BLaER1 treated with 17β-estradiol and CSF1 and Interleukin-3, amounts not matched to agents 10 nM and 100 nM (cell line): Measurements from ENCODE around the gene EMILIN3.
A peak's percentile ranks its signal among the peaks of the same experiment; 100 is the strongest.

ENCODE experiments used
- H3K27ac ChIP-seq, 11 experiments: shearing (Covaris generic); formaldehyde crosslinking; 2 replicates each; pipeline ENCODE4 v1.8.1; 2022
- H3K27me3 ChIP-seq, 11 experiments: shearing (Covaris generic); formaldehyde crosslinking; 2 replicates each; pipeline ENCODE4 v1.8.1; 2022
- H3K36me3 ChIP-seq, 11 experiments: shearing (Covaris generic); formaldehyde crosslinking; 2 replicates each; pipeline ENCODE4 v1.8.1; 2022
- H3K4me1 ChIP-seq, 10 experiments: shearing (Covaris generic); formaldehyde crosslinking; 2 replicates each; pipeline ENCODE4 v1.8.1; 2022
- H3K4me2 ChIP-seq, 11 experiments: shearing (Covaris generic); formaldehyde crosslinking; 2 replicates each; pipeline ENCODE4 v1.8.1; 2022
- H3K4me3 ChIP-seq, 10 experiments: shearing (Covaris generic); formaldehyde crosslinking; 2 replicates each; pipeline ENCODE4 v1.8.1; 2022
- H3K9ac ChIP-seq, 11 experiments: shearing (Covaris generic); formaldehyde crosslinking; 2 replicates each; pipeline ENCODE4 v1.8.1; 2022
- H3K9me3 ChIP-seq, 11 experiments: shearing (Covaris generic); formaldehyde crosslinking; replicated peaks in 1 of 11; 2 replicates each; pipeline ENCODE4 v1.8.1; 2022
- H4K20me1 ChIP-seq, 11 experiments: shearing (Covaris generic); formaldehyde crosslinking; 2 replicates each; pipeline ENCODE4 v1.8.1; 2022
- Cebpa-rat ChIP-seq, 11 experiments: shearing (Covaris generic); IDR thresholded peaks; 2 replicates each; pipeline ENCODE4 v1.8.1; 2022

EMILIN3 gene

GRCh38 chr20:41347523-41348429, 18.8 kb downstream of the EMILIN3 start:
- Histone ChIP-seq H3K9ac (no peak overlapping the region), H3K36me3 (no peaks in the 10 kb centered on the region), H3K27ac (no peak overlapping the region), H3K9me3 (no peaks in the 10 kb centered on the region), H3K4me1 (peaks cover 0 to 10% (median 7%) of the 10 kb centered on the region in 10 experiments; a peak in 5 of 20 replicates), H3K27me3 (no peaks in the 10 kb centered on the region), H4K20me1 (no peaks in the 10 kb centered on the region), H3K4me2 (peak overlapping the region in 3 of 11 experiments; percentile 10 to 21 (median 11); a peak in 1 of 22 replicates), H3K4me3 (no peak overlapping the region)
- no peak for TF ChIP-seq Cebpa-rat (IDR thresholded peaks at IDR 0.05)

- H3K4me1 ChIP-seq, result peaks cover 0 to 10% (median 7%) of the 10 kb centered on the region in 10 experiments; a peak in 5 of 20 replicates
- H4K20me1 ChIP-seq, result no peaks in the 10 kb centered on the region
- H3K9me3 ChIP-seq, result no peaks in the 10 kb centered on the region
- H3K27ac ChIP-seq, result no peak overlapping the region
- no peak overlapping the region for H3K9ac ChIP-seq
- H3K36me3 ChIP-seq, result no peaks in the 10 kb centered on the region
- no peak overlapping the region for H3K4me2 ChIP-seq
- TF ChIP-seq Cebpa-rat (IDR thresholded peaks at IDR 0.05), result no peak
- H3K27me3 ChIP-seq, result no peaks in the 10 kb centered on the region
- H3K4me3 ChIP-seq, result no peak overlapping the region
These were observed 20.9 kb downstream of the EMILIN3 start for GRCh38 chr20:41345729-41346067.

GRCh38 chr20:41344938-41345728, 21.5 kb downstream of the EMILIN3 start:
- no peak overlapping the region for H3K4me2 ChIP-seq
- no peak for TF ChIP-seq Cebpa-rat (IDR thresholded peaks at IDR 0.05)
- H3K9ac ChIP-seq, result no peak overlapping the region
- H3K27ac ChIP-seq, result no peak overlapping the region
- no peaks in the 10 kb centered on the region for H3K27me3 ChIP-seq
- H3K9me3 ChIP-seq, result no peaks in the 10 kb centered on the region
- H3K4me1 ChIP-seq, result peaks cover 0 to 16% (median 7%) of the 10 kb centered on the region in 10 experiments; a peak in 13 of 20 replicates
- H3K4me3 ChIP-seq, result no peak overlapping the region
- H3K36me3 ChIP-seq, result no peaks in the 10 kb centered on the region
- H4K20me1 ChIP-seq, result no peaks in the 10 kb centered on the region

- no peak overlapping the region for H3K27ac ChIP-seq
- no peak for TF ChIP-seq Cebpa-rat (IDR thresholded peaks at IDR 0.05)
- H3K27me3 ChIP-seq, result peaks cover 0 to 3% (median 0%) of the 10 kb centered on the region in 11 experiments; a peak in 1 of 22 replicates
- peaks cover 0 to 22% (median 13%) of the 10 kb centered on the region in 10 experiments; a peak in 15 of 20 replicates for H3K4me1 ChIP-seq
- no peaks in the 10 kb centered on the region for H4K20me1 ChIP-seq
- H3K4me2 ChIP-seq, result no peak overlapping the region
- no peaks in the 10 kb centered on the region for H3K36me3 ChIP-seq
- no peaks in the 10 kb centered on the region for H3K9me3 ChIP-seq
- no peak overlapping the region for H3K4me3 ChIP-seq
- H3K9ac ChIP-seq, result no peak overlapping the region
These were observed 22.1 kb downstream of the EMILIN3 start for GRCh38 chr20:41344477-41344876.

- H4K20me1 ChIP-seq, result no peaks in the 10 kb centered on the region
- no peaks in the 10 kb centered on the region for H3K36me3 ChIP-seq
- H3K4me3 ChIP-seq, result no peak overlapping the region
- H3K4me1 ChIP-seq, result peaks cover 0 to 20% (median 13%) of the 10 kb centered on the region in 10 experiments; a peak in 15 of 20 replicates
- TF ChIP-seq Cebpa-rat (IDR thresholded peaks at IDR 0.05), result no peak
- H3K4me2 ChIP-seq, result no peak overlapping the region
- H3K9ac ChIP-seq, result no peak overlapping the region
- H3K9me3 ChIP-seq, result no peaks in the 10 kb centered on the region
- H3K27ac ChIP-seq, result no peak overlapping the region
- H3K27me3 ChIP-seq, result peaks cover 0 to 8% (median 0%) of the 10 kb centered on the region in 11 experiments; a peak in 1 of 22 replicates
These were observed 23.8 kb downstream of the EMILIN3 start for GRCh38 chr20:41342474-41343464.

- no peak for TF ChIP-seq Cebpa-rat (IDR thresholded peaks at IDR 0.05)
- peaks cover 0 to 14% (median 9%) of the 10 kb centered on the region in 10 experiments; a peak in 14 of 20 replicates for H3K4me1 ChIP-seq
- no peaks in the 10 kb centered on the region for H4K20me1 ChIP-seq
- peak within 1 kb of the TSS; percentile 17 to 84 (median 47); a peak in 21 of 22 replicates for H3K4me2 ChIP-seq
- H3K36me3 ChIP-seq, result no peaks in the 10 kb centered on the region
- H3K9me3 ChIP-seq, result no peaks in the 10 kb centered on the region
- H3K4me3 ChIP-seq, result no peak within 1 kb of the TSS
- H3K27me3 ChIP-seq, result peaks cover 0 to 8% (median 0%) of the 10 kb centered on the region in 11 experiments; a peak in 1 of 22 replicates
- no peak within 1 kb of the TSS for H3K27ac ChIP-seq
- no peak within 1 kb of the TSS for H3K9ac ChIP-seq
These were observed 26.1 kb downstream of the EMILIN3 start, which contains the start of gene LPIN3 for GRCh38 chr20:41340327-41341055. Gene LPIN3 (plus strand): TSS chr20:41340821. CDS start chr20:41345804, 4,983 bp downstream.

GRCh38 chr20:41339957-41340326, 26.7 kb downstream of the EMILIN3 start:
- Histone ChIP-seq H3K4me3 (no peak overlapping the region), H3K9ac (no peak overlapping the region)

More at GRCh38 chr20:41339957-41340326, 26.7 kb downstream of the EMILIN3 start:
- Histone ChIP-seq H3K27ac (no peak overlapping the region), H3K27me3 (peaks cover 0 to 8% (median 0%) of the 10 kb centered on the region in 11 experiments; a peak in 1 of 22 replicates), H3K4me1 (peaks cover 0 to 14% (median 9%) of the 10 kb centered on the region in 10 experiments; a peak in 14 of 20 replicates), H3K4me2 (peak overlapping the region; percentile 17 to 84 (median 47); a peak in 19 of 22 replicates), H3K9me3 (no peaks in the 10 kb centered on the region), H3K36me3 (no peaks in the 10 kb centered on the region), H4K20me1 (no peaks in the 10 kb centered on the region)
- no peak for TF ChIP-seq Cebpa-rat (IDR thresholded peaks at IDR 0.05)
